Neural cell (in vitro differentiated cells): ENCODE measurements around the gene CUX1. TPM values are rescaled to one million over a fixed set of nuclear protein-coding genes. Genes with fewer than 3 reads are reported as not detected.

Experiments used
- H2AFZ ChIP-seq: fragments of 200-600, 300-800 bp; sonication (generic), shearing (Covaris generic); 2 replicates; pipeline ENCODE4 v1.6.0; 2014; ENCODE audit warnings: low read depth, mild to moderate bottlenecking, antibody characterized with exemption, low read length, moderate library complexity
- H3F3A ChIP-seq: fragments of 200-600 bp; shearing (Covaris generic); 2 replicates; pipeline ENCODE4 v1.6.1; 2016; ENCODE audit warnings: mild to moderate bottlenecking, moderate library complexity, mixed read lengths, antibody characterized with exemption, low read length; ENCODE audit not compliant: insufficient read depth, poor library complexity, severe bottlenecking
- H3K27ac ChIP-seq: fragments of 200-600, 300-800 bp; sonication (generic), shearing (Covaris generic); 2 replicates; pipeline ENCODE4 v1.5.1; 2014; ENCODE audit warnings: mild to moderate bottlenecking, low read length, moderate library complexity
- H3K27me3 ChIP-seq: fragments of 300-800, 200-600 bp; sonication (generic), shearing (Covaris generic); 2 replicates; pipeline ENCODE4 v1.6.0; 2014; ENCODE audit warnings: mild to moderate bottlenecking, low read depth, low read length, moderate library complexity; ENCODE audit not compliant: insufficient read depth
- H3K36me3 ChIP-seq: fragments of 300-800, 200-600 bp; sonication (generic), shearing (Covaris generic); 2 replicates; pipeline ENCODE4 v1.5.1; 2014; ENCODE audit warnings: mild to moderate bottlenecking, antibody characterized with exemption, low read length, moderate library complexity; ENCODE audit not compliant: insufficient read depth
- H3K4me2 ChIP-seq: fragments of 300-800, 200-600 bp; sonication (generic), shearing (Covaris generic); 2 replicates; pipeline ENCODE4 v1.6.0; 2014; ENCODE audit warnings: mild to moderate bottlenecking, low read length
- H3K4me3 ChIP-seq: fragments of 300-800, 200-600 bp; sonication (generic), shearing (Covaris generic); 2 replicates; pipeline ENCODE4 v1.5.1; 2014; ENCODE audit warnings: mild to moderate bottlenecking, low read length, moderate library complexity
- H3K79me2 ChIP-seq: fragments of 200-600 bp; shearing (Covaris generic); replicated peaks from 2 replicates; pipeline ENCODE4 v1.6.0; 2014; ENCODE audit warnings: mild to moderate bottlenecking, low read length, moderate library complexity; ENCODE audit not compliant: insufficient read depth
- H3K9ac ChIP-seq: fragments of 300-800, 200-600 bp; sonication (generic), shearing (Covaris generic); 2 replicates; pipeline ENCODE4 v1.6.1; 2016; ENCODE audit warnings: mild to moderate bottlenecking, low read length, mixed read lengths
- H3K9me2 ChIP-seq: fragments of 200-600 bp; shearing (Covaris generic); 2 replicates; pipeline ENCODE4 v1.6.1; 2016; ENCODE audit warnings: mild to moderate bottlenecking, low read length, mixed read lengths; ENCODE audit not compliant: insufficient read depth
- H3K9me3 ChIP-seq: fragments of 200-600, 300-800 bp; sonication (generic), shearing (Covaris generic); 2 replicates; pipeline ENCODE4 v1.6.1; 2016; ENCODE audit warnings: mild to moderate bottlenecking, mixed run types, low read length, moderate library complexity, mixed read lengths
- H4K20me1 ChIP-seq: fragments of 200-600 bp; shearing (Covaris generic); 2 replicates; pipeline ENCODE4 v1.6.1; 2016; ENCODE audit warnings: mild to moderate bottlenecking, mixed run types; ENCODE audit not compliant: insufficient read depth
- EP300 ChIP-seq: fragments of 450-650 bp; conservative IDR thresholded peaks from 2 replicates; pipeline ENCODE4 v1.6.1; 2014; ENCODE audit warnings: antibody characterized with exemption, mild to moderate bottlenecking, moderate library complexity; ENCODE audit not compliant: poor library complexity, severe bottlenecking
- EZH2 ChIP-seq: fragments of 200-600, 300-800 bp; shearing (Covaris generic), sonication (generic); IDR thresholded peaks from 2 replicates; pipeline ENCODE4 v1.6.1; 2014; ENCODE audit warnings: antibody characterized with exemption, low read length, borderline replicate concordance, mild to moderate bottlenecking; ENCODE audit not compliant: insufficient read depth, poor library complexity, severe bottlenecking
- MXI1 ChIP-seq: fragments of 450-650 bp; conservative IDR thresholded peaks from 2 replicates; pipeline ENCODE4 v1.6.1; 2014; ENCODE audit warnings: antibody characterized with exemption, mild to moderate bottlenecking; ENCODE audit not compliant: poor library complexity, severe bottlenecking
- POLR2AphosphoS5 ChIP-seq: IDR thresholded peaks from 2 replicates; pipeline ENCODE4 v1.6.1; 2012
- RAD21 ChIP-seq: fragments of 450-650 bp; conservative IDR thresholded peaks from 2 replicates; pipeline ENCODE4 v1.6.1; 2014; ENCODE audit warnings: antibody characterized with exemption, mild to moderate bottlenecking, moderate library complexity
- SMC3 ChIP-seq: fragments of 450-650 bp; conservative IDR thresholded peaks from 2 replicates; pipeline ENCODE4 v1.6.1; 2014; ENCODE audit warnings: antibody characterized with exemption, mild to moderate bottlenecking, moderate library complexity; ENCODE audit not compliant: poor library complexity
- TAF1 ChIP-seq: IDR thresholded peaks from 2 replicates; pipeline ENCODE4 v1.6.1; 2012; ENCODE audit warnings: low read depth
- polyA plus RNA-seq: library from polyadenylated mRNA; depleted of rRNA; stranded (reverse); fragments of >200 nt; gene quantifications from 2 replicates; pipeline ENCODE4 v1.2.3, GENCODE V29; 2014
- TF ChIP-seq, protein P1 (sequence below): IDR thresholded peaks from 2 replicates; pipeline ENCODE4 v1.6.1; 2012; ENCODE audit warnings: borderline replicate concordance
- TF ChIP-seq, protein P2 (sequence below): fragments of 450-650 bp; IDR thresholded peaks from 2 replicates; pipeline ENCODE4 v1.5.1; 2014; ENCODE audit warnings: antibody characterized with exemption, mild to moderate bottlenecking, moderate library complexity; ENCODE audit not compliant: poor library complexity, severe bottlenecking

CUX1 gene
- polyA plus RNA-seq, 1 donor from 2014 or later = 26.6 TPM

DNA sequence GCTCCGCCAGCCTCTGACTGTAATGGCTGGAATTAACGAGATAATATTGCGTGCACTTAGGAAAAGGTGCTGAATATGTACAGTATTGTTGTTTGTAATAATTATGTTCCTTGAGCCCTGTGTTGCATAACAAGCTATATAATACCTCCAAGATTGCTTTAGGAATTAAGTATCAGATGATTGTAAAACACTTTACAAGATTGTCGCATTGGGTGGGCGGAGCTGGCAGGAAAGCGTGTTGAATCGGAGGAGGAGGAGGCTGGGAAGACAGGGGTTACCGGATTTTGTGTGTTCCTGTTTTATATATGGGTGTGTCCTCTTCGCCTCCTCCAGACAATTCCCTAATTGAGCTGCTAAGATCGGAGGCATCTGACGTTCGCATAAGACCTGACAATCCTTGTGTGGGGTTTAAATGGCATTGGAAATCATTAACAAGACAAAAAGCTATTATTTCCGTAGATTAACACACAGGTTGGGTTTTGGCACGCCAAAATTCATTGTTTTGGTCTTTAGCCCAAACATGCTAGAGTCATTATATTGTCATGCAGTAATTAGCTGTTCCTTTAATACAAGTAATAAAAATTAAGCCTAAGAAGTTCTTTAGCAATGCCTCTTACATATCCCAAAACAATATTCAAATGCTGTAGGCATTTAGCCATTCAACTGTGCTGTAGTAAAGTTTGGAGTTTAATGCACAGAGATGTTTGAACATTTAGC is 276.3 kb downstream of the CUX1 start:
- no peaks in the 10 kb centered on the region for H3K36me3 ChIP-seq
- no peak overlapping the region for H3K4me2 ChIP-seq
- no peak overlapping the region for H3K9ac ChIP-seq
- no peaks in the 10 kb centered on the region for H3K79me2 ChIP-seq
- H3F3A ChIP-seq = no peaks in the 10 kb centered on the region
- H3K9me3 ChIP-seq = no peaks in the 10 kb centered on the region
- TF ChIP-seq POLR2AphosphoS5 (no peak), RAD21 (no peak), SMC3 (no peak)
- H3K4me3 ChIP-seq = no peak overlapping the region
- no peak overlapping the region for H2AFZ ChIP-seq
- no peaks in the 10 kb centered on the region for H4K20me1 ChIP-seq
- no peaks in the 10 kb centered on the region for H3K27me3 ChIP-seq
- no peaks in the 10 kb centered on the region for H3K9me2 ChIP-seq
- H3K27ac ChIP-seq = no peak overlapping the region

DNA sequence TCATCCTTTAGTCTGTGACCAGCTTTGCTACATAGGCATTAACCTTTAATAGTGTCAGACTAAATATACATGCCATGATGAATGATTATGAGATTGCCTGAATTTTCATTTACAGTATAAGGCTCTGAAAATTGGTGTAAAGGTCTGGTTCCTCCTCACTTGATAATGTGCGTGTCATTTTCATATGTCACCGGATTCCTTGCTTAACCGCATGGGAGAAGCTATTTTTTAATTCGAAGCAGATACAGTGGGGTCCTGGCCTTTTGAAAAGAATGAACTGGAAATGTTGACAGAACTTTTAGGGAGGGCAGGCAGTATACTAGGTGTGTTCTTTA is 276.9 kb downstream of the CUX1 start:
- TF ChIP-seq SMC3 (no peak), MXI1 (no peak), TAF1 (no peak), EP300 (no peak), RAD21 (no peak), POLR2AphosphoS5 (no peak), EZH2 (no peak)
- TF ChIP-seq, protein P1, sequence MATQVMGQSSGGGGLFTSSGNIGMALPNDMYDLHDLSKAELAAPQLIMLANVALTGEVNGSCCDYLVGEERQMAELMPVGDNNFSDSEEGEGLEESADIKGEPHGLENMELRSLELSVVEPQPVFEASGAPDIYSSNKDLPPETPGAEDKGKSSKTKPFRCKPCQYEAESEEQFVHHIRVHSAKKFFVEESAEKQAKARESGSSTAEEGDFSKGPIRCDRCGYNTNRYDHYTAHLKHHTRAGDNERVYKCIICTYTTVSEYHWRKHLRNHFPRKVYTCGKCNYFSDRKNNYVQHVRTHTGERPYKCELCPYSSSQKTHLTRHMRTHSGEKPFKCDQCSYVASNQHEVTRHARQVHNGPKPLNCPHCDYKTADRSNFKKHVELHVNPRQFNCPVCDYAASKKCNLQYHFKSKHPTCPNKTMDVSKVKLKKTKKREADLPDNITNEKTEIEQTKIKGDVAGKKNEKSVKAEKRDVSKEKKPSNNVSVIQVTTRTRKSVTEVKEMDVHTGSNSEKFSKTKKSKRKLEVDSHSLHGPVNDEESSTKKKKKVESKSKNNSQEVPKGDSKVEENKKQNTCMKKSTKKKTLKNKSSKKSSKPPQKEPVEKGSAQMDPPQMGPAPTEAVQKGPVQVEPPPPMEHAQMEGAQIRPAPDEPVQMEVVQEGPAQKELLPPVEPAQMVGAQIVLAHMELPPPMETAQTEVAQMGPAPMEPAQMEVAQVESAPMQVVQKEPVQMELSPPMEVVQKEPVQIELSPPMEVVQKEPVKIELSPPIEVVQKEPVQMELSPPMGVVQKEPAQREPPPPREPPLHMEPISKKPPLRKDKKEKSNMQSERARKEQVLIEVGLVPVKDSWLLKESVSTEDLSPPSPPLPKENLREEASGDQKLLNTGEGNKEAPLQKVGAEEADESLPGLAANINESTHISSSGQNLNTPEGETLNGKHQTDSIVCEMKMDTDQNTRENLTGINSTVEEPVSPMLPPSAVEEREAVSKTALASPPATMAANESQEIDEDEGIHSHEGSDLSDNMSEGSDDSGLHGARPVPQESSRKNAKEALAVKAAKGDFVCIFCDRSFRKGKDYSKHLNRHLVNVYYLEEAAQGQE = no peak
- TF ChIP-seq, protein P2, sequence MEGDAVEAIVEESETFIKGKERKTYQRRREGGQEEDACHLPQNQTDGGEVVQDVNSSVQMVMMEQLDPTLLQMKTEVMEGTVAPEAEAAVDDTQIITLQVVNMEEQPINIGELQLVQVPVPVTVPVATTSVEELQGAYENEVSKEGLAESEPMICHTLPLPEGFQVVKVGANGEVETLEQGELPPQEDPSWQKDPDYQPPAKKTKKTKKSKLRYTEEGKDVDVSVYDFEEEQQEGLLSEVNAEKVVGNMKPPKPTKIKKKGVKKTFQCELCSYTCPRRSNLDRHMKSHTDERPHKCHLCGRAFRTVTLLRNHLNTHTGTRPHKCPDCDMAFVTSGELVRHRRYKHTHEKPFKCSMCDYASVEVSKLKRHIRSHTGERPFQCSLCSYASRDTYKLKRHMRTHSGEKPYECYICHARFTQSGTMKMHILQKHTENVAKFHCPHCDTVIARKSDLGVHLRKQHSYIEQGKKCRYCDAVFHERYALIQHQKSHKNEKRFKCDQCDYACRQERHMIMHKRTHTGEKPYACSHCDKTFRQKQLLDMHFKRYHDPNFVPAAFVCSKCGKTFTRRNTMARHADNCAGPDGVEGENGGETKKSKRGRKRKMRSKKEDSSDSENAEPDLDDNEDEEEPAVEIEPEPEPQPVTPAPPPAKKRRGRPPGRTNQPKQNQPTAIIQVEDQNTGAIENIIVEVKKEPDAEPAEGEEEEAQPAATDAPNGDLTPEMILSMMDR = no peak
- no peaks in the 10 kb centered on the region for H4K20me1 ChIP-seq
- no peaks in the 10 kb centered on the region for H3K79me2 ChIP-seq
- no peak overlapping the region for H2AFZ ChIP-seq
- H3K9ac ChIP-seq = no peak overlapping the region
- H3K27me3 ChIP-seq = no peaks in the 10 kb centered on the region
- no peaks in the 10 kb centered on the region for H3K9me3 ChIP-seq
- no peaks in the 10 kb centered on the region for H3K9me2 ChIP-seq
- no peak overlapping the region for H3K4me2 ChIP-seq
- H3F3A ChIP-seq = peaks cover 3% of the 10 kb centered on the region
- H3K27ac ChIP-seq = no peak overlapping the region
- H3K4me3 ChIP-seq = no peak overlapping the region
- no peaks in the 10 kb centered on the region for H3K36me3 ChIP-seq
